Gastroesophageal sphincter (tissue), 4 donors: Measurements from ENCODE around the gene SERTAD2. TPM values are rescaled to one million over a fixed set of nuclear protein-coding genes. Genes with fewer than 3 reads are reported as not detected.
A peak's percentile ranks its signal among the peaks of the same experiment; 100 is the strongest.

Source experiments
- ATAC-seq: fragments of 150-250 bp; one replicate; pipeline ENCODE4 v1.9.1; 2016; ENCODE audit warnings: mild to moderate bottlenecking, moderate library complexity
- H3K27ac ChIP-seq, 4 donors: fragments of 200-600 bp; sonication (generic) in 3 of 4; 1 replicate in 3 of 4; 2 replicates in 1 of 4; pipeline ENCODE4 v1.5.1; 2016 to 2019
- H3K27me3 ChIP-seq: fragments of 200-600 bp; sonication (generic); one replicate; pipeline ENCODE4 v1.5.1; 2019
- H3K36me3 ChIP-seq, 2 donors: fragments of 200-600 bp; sonication (generic); one replicate each; pipeline ENCODE4 v1.5.1; 2019; ENCODE audit warnings: control low read depth in 1 of 2
- H3K4me1 ChIP-seq, 3 donors: fragments of 200-600 bp; sonication (generic); 1 replicate in 2 of 3; 2 replicates in 1 of 3; pipeline ENCODE4 v1.5.1; 2016 to 2019; ENCODE audit warnings: control low read depth in 2 of 3
- H3K4me3 ChIP-seq, 2 donors: fragments of 200-600 bp; sonication (generic); one replicate each; pipeline ENCODE4 v1.5.1; 2019; ENCODE audit warnings: mild to moderate bottlenecking in 1 of 2, moderate library complexity in 1 of 2
- H3K9me3 ChIP-seq, 3 donors: fragments of 200-600 bp; sonication (generic); one replicate each; pipeline ENCODE4 v1.5.1; 2017 to 2019; ENCODE audit warnings: control low read depth in 2 of 3
- CTCF ChIP-seq, 4 experiments: fragments of 200-600 bp in 2 of 4; fragments of 450-650 bp in 2 of 4; sonication (generic) in 1 of 4; IDR thresholded peaks; one replicate each; pipeline ENCODE4 v1.5.1; 2017 to 2019; ENCODE audit warnings: antibody characterized with exemption in 4 of 4, mild to moderate bottlenecking in 2 of 4, moderate library complexity in 2 of 4
- EP300 ChIP-seq: sonication (generic); formaldehyde crosslinking; IDR thresholded peaks from one replicate; pipeline ENCODE4 v1.6.1; 2017; ENCODE audit warnings: antibody characterized with exemption, mild to moderate bottlenecking
- POLR2A ChIP-seq, 2 donors: fragments of 450-650 bp; IDR thresholded peaks; one replicate each; pipeline ENCODE4 v1.6.1; 2017; ENCODE audit warnings: antibody characterized with exemption in 2 of 2, mild to moderate bottlenecking in 2 of 2, moderate library complexity in 1 of 2
- POLR2AphosphoS5 ChIP-seq: sonication (generic); formaldehyde crosslinking; IDR thresholded peaks from one replicate; pipeline ENCODE4 v1.6.1; 2017; ENCODE audit warnings: antibody characterized with exemption
- WGBS, 2 donors: methylation state at CpG; one replicate each; pipeline ENCODE4 v1.1.5; 2018; ENCODE audit warnings: low coverage in 1 of 2; 5-methylcytosine and 5-hydroxymethylcytosine counted together
- total RNA-seq, 4 donors: library from RNA; depleted of rRNA; stranded (reverse); fragments of >200 nt; gene quantifications; one replicate each; pipeline ENCODE4 v1.1.0, GENCODE V29; 2016

Gene SERTAD2
- total RNA-seq, 4 donors from 2014 or later: 13.9 to 18.5 (median 15.6) TPM

DNA sequence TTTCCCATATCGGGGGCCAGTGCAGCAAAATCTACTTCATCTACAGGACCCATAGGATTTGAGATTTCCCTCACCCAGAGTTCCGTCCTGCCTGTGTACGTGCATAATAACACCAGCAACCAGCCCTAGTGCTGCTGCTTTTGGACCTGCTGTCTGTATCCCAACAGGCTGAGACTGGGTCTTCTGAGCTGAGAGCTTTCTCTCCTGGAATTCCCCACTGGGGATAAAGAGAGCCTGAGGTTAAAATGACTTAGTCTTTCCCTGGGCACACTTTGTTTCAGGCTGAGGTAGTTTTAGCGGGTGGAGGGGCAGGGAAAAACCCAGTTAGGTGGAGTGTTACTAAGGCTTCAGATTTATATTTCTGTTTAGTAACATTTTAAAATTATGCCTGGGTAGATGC is 62.5 kb downstream of the SERTAD2 start:
- H3K36me3 ChIP-seq: peaks cover 0 to 45% of the 10 kb centered on the region in 2 donors
- WGBS, 2 donors: 77 to 88% methylated on average over 1 to 3 of the region's 4 CpGs

DNA sequence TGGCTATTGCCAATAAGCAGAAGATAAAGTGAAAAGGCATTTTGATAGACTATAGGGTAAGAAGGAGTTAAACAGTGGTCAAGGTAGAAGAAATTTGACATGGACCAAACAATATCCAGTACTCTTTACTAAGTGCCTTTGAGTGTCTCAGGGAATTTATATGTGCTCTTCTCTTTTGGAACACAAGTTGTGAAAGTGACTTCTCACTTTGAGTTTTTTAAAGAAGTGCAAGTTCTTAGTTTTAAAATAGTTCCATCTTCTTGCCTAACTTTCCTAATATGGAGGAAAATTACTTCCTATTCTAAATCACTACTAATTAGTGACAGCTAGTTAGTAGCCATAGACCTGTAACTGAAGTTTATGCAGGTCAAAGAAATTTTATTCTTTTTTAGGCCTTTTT is 66.2 kb downstream of the SERTAD2 start:
- ATAC-seq: no peak
- no peak overlapping the region for H3K27ac ChIP-seq
- no peaks in the 10 kb centered on the region for H3K9me3 ChIP-seq
- no peaks in the 10 kb centered on the region for H3K27me3 ChIP-seq
- H3K4me1 ChIP-seq: peaks cover 0 to 8% (median 0%) of the 10 kb centered on the region in 3 donors
- no peak for TF ChIP-seq CTCF (IDR thresholded peaks at IDR 0.05)
- TF ChIP-seq POLR2A (IDR thresholded peaks at IDR 0.05): no peak
- TF ChIP-seq EP300: no peak
- TF ChIP-seq POLR2AphosphoS5: no peak
- peaks cover 0 to 52% of the 10 kb centered on the region in 2 donors for H3K36me3 ChIP-seq
- no peak overlapping the region for H3K4me3 ChIP-seq

More for the DNA sequence above, 62.5 kb downstream of the SERTAD2 start:
- peaks cover 0 to 8% (median 0%) of the 10 kb centered on the region in 3 donors for H3K4me1 ChIP-seq
- no peak overlapping the region for H3K4me3 ChIP-seq
- no peak for ATAC-seq
- no peaks in the 10 kb centered on the region for H3K27me3 ChIP-seq
- TF ChIP-seq POLR2AphosphoS5 (no peak), POLR2A (IDR thresholded peaks at IDR 0.05) (no peak), EP300 (no peak), CTCF (IDR thresholded peaks at IDR 0.05) (no peak)
- H3K27ac ChIP-seq: no peak overlapping the region
- H3K9me3 ChIP-seq: no peaks in the 10 kb centered on the region

DNA sequence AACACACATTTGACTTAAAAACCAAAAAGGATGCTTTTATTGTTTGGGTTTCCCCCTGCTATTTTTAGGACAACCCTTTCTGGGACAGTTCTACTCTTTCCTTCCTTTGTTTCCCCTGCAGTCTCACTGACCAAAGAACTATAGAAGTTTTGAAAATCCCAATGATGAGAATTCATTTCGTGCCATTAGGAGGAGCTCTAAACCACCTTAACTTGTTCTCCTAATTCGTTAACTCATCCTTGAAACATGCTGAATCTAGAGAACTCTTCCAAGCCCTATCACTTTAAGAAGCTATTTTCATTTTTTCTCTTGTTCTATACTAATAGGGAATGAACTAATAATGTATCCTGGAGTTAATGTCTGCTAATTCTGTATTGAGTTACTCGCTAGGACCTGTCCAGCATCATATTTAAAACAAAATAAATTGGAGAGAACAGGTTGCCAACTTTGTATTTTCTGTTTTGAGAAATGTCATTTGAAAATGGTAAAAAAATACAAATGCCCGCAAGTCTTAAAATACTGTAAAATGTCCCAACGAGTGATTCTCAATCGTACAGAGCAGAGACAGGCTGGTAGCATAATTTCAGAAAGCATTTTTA is 66.7 kb downstream of the SERTAD2 start:
- H3K36me3 ChIP-seq: peaks cover 0 to 46% of the 10 kb centered on the region in 2 donors

DNA sequence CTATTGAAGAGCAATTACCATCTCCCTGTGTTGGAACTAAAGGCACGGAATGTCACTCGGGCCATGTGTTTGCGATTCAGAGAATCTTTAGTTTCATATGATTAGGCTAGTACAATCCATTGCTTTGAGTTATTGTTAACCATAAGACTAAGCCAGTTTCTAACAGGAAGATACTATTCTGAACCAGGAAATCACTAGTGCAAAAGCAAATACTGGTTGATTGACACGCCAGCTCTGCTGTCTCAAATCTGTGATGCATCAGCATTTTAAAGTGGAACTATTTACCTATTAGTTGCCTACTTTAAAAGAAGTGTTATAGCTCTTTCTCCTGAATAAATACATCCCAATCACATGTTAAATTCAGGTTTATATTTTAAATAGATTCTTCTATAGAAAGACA is 67.7 kb downstream of the SERTAD2 start:
- no peak for TF ChIP-seq POLR2A (IDR thresholded peaks at IDR 0.05)
- no peak for TF ChIP-seq POLR2AphosphoS5
- ATAC-seq: no peak
- WGBS, 2 donors: 83 to 91% methylated on average over 4 of the region's 4 CpGs

More for the DNA sequence above, 66.7 kb downstream of the SERTAD2 start:
- TF ChIP-seq CTCF (IDR thresholded peaks at IDR 0.05) (peak; percentile 19 to 65 (median 62)), EP300 (no peak), POLR2A (IDR thresholded peaks at IDR 0.05) (no peak), POLR2AphosphoS5 (no peak)
- 40 to 56% methylated on average over 5 to 6 of the region's 6 CpGs for WGBS, 2 donors
- peak; percentile 51 for ATAC-seq
- Histone ChIP-seq H3K9me3 (no peaks in the 10 kb centered on the region), H3K27me3 (no peaks in the 10 kb centered on the region), H3K4me3 (no peak overlapping the region), H3K4me1 (peaks cover 0 to 8% (median 0%) of the 10 kb centered on the region in 3 donors), H3K27ac (no peak overlapping the region)

GRCh38 chr2:64582774-64583340 is 70.9 kb downstream of the SERTAD2 start:
- ATAC-seq: no peak
- Histone ChIP-seq H3K36me3 (peaks cover 0 to 46% of the 10 kb centered on the region in 2 donors), H3K4me1 (peaks cover 0 to 8% (median 0%) of the 10 kb centered on the region in 3 donors), H3K27me3 (no peaks in the 10 kb centered on the region), H3K27ac (no peak overlapping the region), H3K9me3 (no peaks in the 10 kb centered on the region), H3K4me3 (no peak overlapping the region)
- TF ChIP-seq CTCF (IDR thresholded peaks at IDR 0.05) (no peak), POLR2AphosphoS5 (no peak), POLR2A (IDR thresholded peaks at IDR 0.05) (no peak), EP300 (no peak)
- 64 to 72% methylated on average over 5 of the region's 5 CpGs for WGBS, 2 donors

More for the DNA sequence above, 67.7 kb downstream of the SERTAD2 start:
- Histone ChIP-seq H3K27ac (no peak overlapping the region), H3K4me3 (no peak overlapping the region), H3K9me3 (no peaks in the 10 kb centered on the region), H3K36me3 (peaks cover 0 to 40% of the 10 kb centered on the region in 2 donors), H3K4me1 (peaks cover 0 to 8% (median 0%) of the 10 kb centered on the region in 3 donors), H3K27me3 (no peaks in the 10 kb centered on the region)
